ENCODE results near the gene COG5. TPM values are rescaled to one million over a fixed set of nuclear protein-coding genes. Genes with fewer than 3 reads are reported as not detected.

COG5 gene
- total RNA-seq (10 to 100 TPM; 85.0 to 87.8 TPM), polyA plus RNA-seq (10 to 100 TPM; 39.3 to 44.2 TPM)

GRCh38 chr7:107563775-107564552 lies at the start of gene COG5, which contains the start of gene DUS4L:
Gene COG5 (minus strand): TSS chr7:107563920. CDS start chr7:107563896, 24 bp downstream.
Gene DUS4L (plus strand): TSS chr7:107563971. CDS start chr7:107567071, 3,100 bp downstream.
- no peaks in the 10 kb centered on the region for H3K36me3 ChIP-seq (ENCODE audit: insufficient read depth, low read length)
- ChIA-PET POLR2A (ENCODE audit: partially characterized antibody) (interaction anchor here (1.0 to 3.3 kb wide), 10 partner anchors 9 to 395 kb away, joined by 3 to 28 read pairs (median 6); partner anchors contain the start of genes BCAP29, CBLL1, DLD and HBP1), CTCF (ENCODE audit: partially characterized antibody) (interaction anchor here (0.9 to 1.5 kb wide), 5 partner anchors 77 to 316 kb away, joined by 3 to 7 read pairs (median 4); partner anchors contain the start of gene CBLL1)
- no peaks in the 10 kb centered on the region for H3K9me3 ChIP-seq (ENCODE audit: control insufficient read depth in 1 of 2, low read length in 2 of 2)
- peak within 1 kb of the TSS; percentile 97 for H3K27ac ChIP-seq (ENCODE audit: low read depth, low read length)
- peak within 1 kb of the TSS; percentile 85 to 95 (median 90) for H3K4me3 Mint-ChIP-seq
- peak within 1 kb of the TSS; percentile 76 to 85 for H3K4me3 ChIP-seq (ENCODE audit: low read length in 2 of 2)
- peaks cover 8 to 18% of the 10 kb centered on the region in 2 donors for H3K36me3 Mint-ChIP-seq
- DNase-seq, result peak; percentile 83 to 86 (median 85)
- H3K4me1 ChIP-seq (ENCODE audit: insufficient read depth, low read length), result peaks cover 56% of the 10 kb centered on the region
- no peaks in the 10 kb centered on the region for H3K27me3 Mint-ChIP-seq
- intact Hi-C loops (cut with micrococcal nuclease), result loop anchor here (1.0 to 10.0 kb wide), 7 partner anchors 16 to 1005 kb away; partner anchors contain the start of genes BCAP29, DLD, DNAJB9 and PIK3CG
- no peaks in the 10 kb centered on the region for H3K9me3 Mint-ChIP-seq
- peak within 1 kb of the TSS; percentile 92 to 99 (median 97) for H3K27ac Mint-ChIP-seq
- peaks cover 50 to 66% (median 58%) of the 10 kb centered on the region in 4 donors for H3K4me1 Mint-ChIP-seq
- no peaks in the 10 kb centered on the region for H3K27me3 ChIP-seq (ENCODE audit: insufficient read depth, low read length)

GRCh38 chr7:107613439-107613838 lies 49.7 kb upstream of the COG5 start:
- no peaks in the 10 kb centered on the region for H3K27me3 Mint-ChIP-seq
- no peaks in the 10 kb centered on the region for H3K4me1 Mint-ChIP-seq
- CTCF ChIA-PET (ENCODE audit: partially characterized antibody), result no interaction called here

GRCh38 chr7:107610323-107610722 lies 46.6 kb upstream of the COG5 start:
- Mint-ChIP-seq H3K36me3 (peaks cover 25 to 41% of the 10 kb centered on the region in 2 donors), H3K27me3 (no peaks in the 10 kb centered on the region), H3K4me1 (no peaks in the 10 kb centered on the region), H3K27ac (no peak overlapping the region), H3K9me3 (no peaks in the 10 kb centered on the region), H3K4me3 (no peak overlapping the region)
- ChIA-PET POLR2A (ENCODE audit: partially characterized antibody) (no interaction called here), CTCF (ENCODE audit: partially characterized antibody) (no interaction called here)
- Histone ChIP-seq H3K9me3 (ENCODE audit: control insufficient read depth in 1 of 2, low read length in 2 of 2) (no peaks in the 10 kb centered on the region), H3K4me1 (ENCODE audit: insufficient read depth, low read length) (no peaks in the 10 kb centered on the region), H3K27ac (ENCODE audit: low read depth, low read length) (no peak overlapping the region), H3K36me3 (ENCODE audit: insufficient read depth, low read length) (peaks cover 3% of the 10 kb centered on the region), H3K4me3 (ENCODE audit: low read length in 2 of 2) (no peak overlapping the region), H3K27me3 (ENCODE audit: insufficient read depth, low read length) (no peaks in the 10 kb centered on the region)
- intact Hi-C loops (cut with micrococcal nuclease), result no loop called here
- DNase-seq, result no peak

More at GRCh38 chr7:107613439-107613838, 49.7 kb upstream of the COG5 start:
- Histone ChIP-seq H3K27me3 (ENCODE audit: insufficient read depth, low read length) (no peaks in the 10 kb centered on the region), H3K4me1 (ENCODE audit: insufficient read depth, low read length) (no peaks in the 10 kb centered on the region), H3K36me3 (ENCODE audit: insufficient read depth, low read length) (peaks cover 3% of the 10 kb centered on the region), H3K27ac (ENCODE audit: low read depth, low read length) (no peak overlapping the region), H3K4me3 (ENCODE audit: low read length in 2 of 2) (no peak overlapping the region), H3K9me3 (ENCODE audit: control insufficient read depth in 1 of 2, low read length in 2 of 2) (no peaks in the 10 kb centered on the region)
- no peaks in the 10 kb centered on the region for H3K9me3 Mint-ChIP-seq
- intact Hi-C loops (cut with micrococcal nuclease), result no loop called here
- peaks cover 30 to 49% of the 10 kb centered on the region in 2 donors for H3K36me3 Mint-ChIP-seq
- H3K27ac Mint-ChIP-seq, result no peak overlapping the region
- POLR2A ChIA-PET (ENCODE audit: partially characterized antibody), result no interaction called here
- H3K4me3 Mint-ChIP-seq, result no peak overlapping the region
- DNase-seq, result no peak

- Mint-ChIP-seq H3K4me1 (no peaks in the 10 kb centered on the region), H3K9me3 (no peaks in the 10 kb centered on the region), H3K4me3 (no peak overlapping the region), H3K27ac (no peak overlapping the region), H3K36me3 (peaks cover 24 to 38% of the 10 kb centered on the region in 2 donors), H3K27me3 (no peaks in the 10 kb centered on the region)
- peaks cover 3% of the 10 kb centered on the region for H3K36me3 ChIP-seq (ENCODE audit: insufficient read depth, low read length)
- CTCF ChIA-PET (ENCODE audit: partially characterized antibody), result no interaction called here
- DNase-seq, result no peak
- H3K4me3 ChIP-seq (ENCODE audit: low read length in 2 of 2), result no peak overlapping the region
- H3K9me3 ChIP-seq (ENCODE audit: control insufficient read depth in 1 of 2, low read length in 2 of 2), result no peaks in the 10 kb centered on the region
- intact Hi-C loops (cut with micrococcal nuclease), result no loop called here
- POLR2A ChIA-PET (ENCODE audit: partially characterized antibody), result no interaction called here
- no peaks in the 10 kb centered on the region for H3K4me1 ChIP-seq (ENCODE audit: insufficient read depth, low read length)
- no peak overlapping the region for H3K27ac ChIP-seq (ENCODE audit: low read depth, low read length)
- no peaks in the 10 kb centered on the region for H3K27me3 ChIP-seq (ENCODE audit: insufficient read depth, low read length)
Observed at GRCh38 chr7:107609811-107610261, 46.1 kb upstream of the COG5 start.

GRCh38 chr7:107606303-107606702 lies 42.6 kb upstream of the COG5 start:
- H3K27ac Mint-ChIP-seq, result no peak overlapping the region
- H3K36me3 Mint-ChIP-seq, result peaks cover 17 to 21% of the 10 kb centered on the region in 2 donors
- DNase-seq, result no peak
- CTCF ChIA-PET (ENCODE audit: partially characterized antibody), result no interaction called here
- H3K9me3 ChIP-seq (ENCODE audit: control insufficient read depth in 1 of 2, low read length in 2 of 2), result no peaks in the 10 kb centered on the region
- POLR2A ChIA-PET (ENCODE audit: partially characterized antibody), result no interaction called here
- no peak overlapping the region for H3K4me3 Mint-ChIP-seq
- H3K4me3 ChIP-seq (ENCODE audit: low read length in 2 of 2), result no peak overlapping the region
- H3K27ac ChIP-seq (ENCODE audit: low read depth, low read length), result no peak overlapping the region
- no peaks in the 10 kb centered on the region for H3K27me3 Mint-ChIP-seq
- H3K36me3 ChIP-seq (ENCODE audit: insufficient read depth, low read length), result no peaks in the 10 kb centered on the region
- no peaks in the 10 kb centered on the region for H3K9me3 Mint-ChIP-seq
- no peaks in the 10 kb centered on the region for H3K4me1 Mint-ChIP-seq
- no peaks in the 10 kb centered on the region for H3K27me3 ChIP-seq (ENCODE audit: insufficient read depth, low read length)
- no peaks in the 10 kb centered on the region for H3K4me1 ChIP-seq (ENCODE audit: insufficient read depth, low read length)
- intact Hi-C loops (cut with micrococcal nuclease), result no loop called here

- ChIA-PET POLR2A (ENCODE audit: partially characterized antibody) (interaction anchor here (0.9 kb wide), 1 partner anchor 50 kb away, joined by 3 read pairs; no protein-coding TSS in a partner anchor), CTCF (ENCODE audit: partially characterized antibody) (no interaction called here)
- Histone ChIP-seq H3K27me3 (ENCODE audit: insufficient read depth, low read length) (no peaks in the 10 kb centered on the region), H3K9me3 (ENCODE audit: control insufficient read depth in 1 of 2, low read length in 2 of 2) (no peaks in the 10 kb centered on the region), H3K4me1 (ENCODE audit: insufficient read depth, low read length) (no peaks in the 10 kb centered on the region), H3K4me3 (ENCODE audit: low read length in 2 of 2) (no peak overlapping the region), H3K36me3 (ENCODE audit: insufficient read depth, low read length) (no peaks in the 10 kb centered on the region), H3K27ac (ENCODE audit: low read depth, low read length) (no peak overlapping the region)
- intact Hi-C loops (cut with micrococcal nuclease), result no loop called here
- Mint-ChIP-seq H3K4me3 (no peak overlapping the region), H3K4me1 (no peaks in the 10 kb centered on the region), H3K27ac (peak overlapping the region in 2 of 7 donors; percentile 1 to 19), H3K27me3 (no peaks in the 10 kb centered on the region), H3K36me3 (peaks cover 20 to 21% of the 10 kb centered on the region in 2 donors), H3K9me3 (no peaks in the 10 kb centered on the region)
- DNase-seq, result no peak
Observed at GRCh38 chr7:107605218-107605815, 41.6 kb upstream of the COG5 start.

- DNase-seq, result no peak
- no peaks in the 10 kb centered on the region for H3K4me1 ChIP-seq (ENCODE audit: insufficient read depth, low read length)
- no peaks in the 10 kb centered on the region for H3K9me3 ChIP-seq (ENCODE audit: control insufficient read depth in 1 of 2, low read length in 2 of 2)
- no peak overlapping the region for H3K27ac ChIP-seq (ENCODE audit: low read depth, low read length)
- no peaks in the 10 kb centered on the region for H3K36me3 ChIP-seq (ENCODE audit: insufficient read depth, low read length)
- CTCF ChIA-PET (ENCODE audit: partially characterized antibody), result no interaction called here
- peaks cover 5 to 24% of the 10 kb centered on the region in 2 donors for H3K36me3 Mint-ChIP-seq
- no peak overlapping the region for H3K27ac Mint-ChIP-seq
- H3K27me3 Mint-ChIP-seq, result no peaks in the 10 kb centered on the region
- intact Hi-C loops (cut with micrococcal nuclease), result no loop called here
- H3K4me3 Mint-ChIP-seq, result no peak overlapping the region
- POLR2A ChIA-PET (ENCODE audit: partially characterized antibody), result no interaction called here
- no peaks in the 10 kb centered on the region for H3K9me3 Mint-ChIP-seq
- no peaks in the 10 kb centered on the region for H3K27me3 ChIP-seq (ENCODE audit: insufficient read depth, low read length)
- no peak overlapping the region for H3K4me3 ChIP-seq (ENCODE audit: low read length in 2 of 2)
- H3K4me1 Mint-ChIP-seq, result no peaks in the 10 kb centered on the region
Observed at GRCh38 chr7:107600816-107601215, 37.1 kb upstream of the COG5 start.
